T47D (cell line): Measurements from ENCODE around the gene ANAPC2.
A peak's percentile ranks its signal among the peaks of the same experiment; 100 is the strongest.

Source experiments
- DNase-seq, 2 experiments: peaks; one replicate each; pipeline versions ENCODE4 v3.0.0 to v3.0.0-alpha.2; 2011 to 2012; ENCODE audit warnings: low read depth in 1 of 2, low spot score in 1 of 2
- JUND ChIP-seq: IDR thresholded peaks from 2 replicates; pipeline ENCODE4 v1.6.1; 2012; ENCODE audit warnings: low read depth
- in situ Hi-C: cut with HindIII; loops from 2 replicates; pipeline ENCODE4 v1.10.0; 2016; ENCODE audit warnings: low sequenced_read_pairs, low pct_unique_long_range_greater_than_20kb

The ANAPC2 gene

GRCh38 chr9:137179761-137180160, 8.6 kb downstream of the ANAPC2 start:
- no peak for DNase-seq
- TF ChIP-seq JUND, result no peak
- in situ Hi-C loops, result no loop called here

GRCh38 chr9:137178939-137179630, 9.3 kb downstream of the ANAPC2 start:
- no peak for DNase-seq
- in situ Hi-C loops, result no loop called here
- TF ChIP-seq JUND, result no peak

DNA sequence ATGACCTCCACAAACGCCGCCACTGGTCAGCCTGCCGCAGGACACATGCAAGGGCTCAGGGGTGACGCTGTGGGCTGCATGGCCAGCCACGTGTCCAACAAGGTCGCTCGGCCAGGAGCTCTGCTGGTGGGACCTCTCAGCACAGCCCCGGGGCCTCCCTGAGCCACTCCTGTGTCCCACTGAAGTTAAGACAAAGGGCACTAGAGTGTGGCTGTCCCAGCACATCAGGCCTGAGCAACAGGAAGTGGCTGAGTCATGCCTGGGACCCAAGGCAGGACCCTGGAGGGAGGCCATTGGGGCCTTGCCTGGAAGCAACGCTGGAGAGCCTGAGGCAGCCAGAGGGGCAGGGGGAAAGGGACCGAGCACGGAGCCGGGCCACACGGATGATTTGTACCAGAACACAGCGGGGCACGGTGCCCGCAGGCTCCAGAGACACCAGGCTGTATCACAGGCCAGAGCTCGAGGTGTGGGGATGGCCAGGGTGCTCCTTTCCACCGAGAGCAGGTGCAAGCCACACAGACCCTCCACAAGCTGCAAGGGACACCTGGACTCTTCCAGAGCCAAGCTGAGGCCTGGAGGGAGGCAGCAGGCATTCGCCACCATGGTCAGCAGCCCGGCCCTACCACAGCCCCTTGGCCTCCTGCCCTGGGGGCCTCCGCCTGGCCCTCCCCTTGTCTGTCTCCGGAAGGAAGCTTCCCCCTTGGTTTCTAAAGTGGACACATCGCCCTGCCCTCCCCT, 10.0 kb downstream of the ANAPC2 start:
- TF ChIP-seq JUND, result no peak
- DNase-seq, result no peak
- in situ Hi-C loops, result no loop called here

DNA sequence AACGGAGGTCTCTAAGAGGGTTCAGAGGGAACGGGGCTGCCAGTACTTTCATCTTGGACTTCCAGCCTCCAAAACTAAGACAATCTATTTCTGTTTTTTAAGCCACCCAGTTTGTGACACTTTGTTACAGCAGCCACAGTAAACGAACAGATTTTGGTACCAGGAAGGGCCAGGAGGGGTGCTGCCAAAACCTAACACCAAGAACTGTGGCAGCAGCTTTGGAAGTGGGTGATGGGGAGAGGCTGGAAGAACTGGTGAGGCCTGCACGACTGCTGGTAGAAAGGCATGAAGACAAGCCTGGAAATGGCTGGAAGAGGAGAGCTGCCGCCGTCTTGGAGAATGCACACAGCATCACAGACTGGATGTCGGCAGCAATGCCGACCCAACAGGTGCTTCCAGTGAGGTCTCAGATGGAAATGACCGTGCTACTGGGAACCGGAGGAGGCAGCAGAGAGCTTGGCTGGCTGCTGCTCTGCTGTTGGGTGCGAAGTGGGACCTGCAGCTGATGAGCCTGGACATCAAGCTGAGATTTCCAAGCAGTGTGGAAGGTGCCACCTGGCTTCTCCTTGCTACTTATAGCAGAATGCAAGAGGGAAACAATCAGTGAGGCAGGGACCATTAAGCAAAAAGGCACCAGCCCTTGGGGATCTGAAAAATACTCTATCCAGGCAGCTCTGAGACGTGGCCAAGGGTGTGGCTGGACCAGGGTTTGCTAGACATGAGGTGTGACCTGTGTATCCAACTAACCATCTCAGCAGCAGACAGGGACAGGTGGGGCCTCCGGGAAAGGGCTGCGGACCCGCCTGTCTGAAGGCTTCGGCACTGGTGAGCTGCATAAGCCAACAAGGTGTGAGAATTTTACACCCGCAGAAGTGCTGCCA, 11.8 kb downstream of the ANAPC2 start:
- in situ Hi-C loops, result no loop called here
- TF ChIP-seq JUND, result no peak
- DNase-seq, result peak; percentile 91 to 98

GRCh38 chr9:137175345-137175961, 12.9 kb downstream of the ANAPC2 start:
- TF ChIP-seq JUND, result no peak
- no peak for DNase-seq
- in situ Hi-C loops, result no loop called here

DNA sequence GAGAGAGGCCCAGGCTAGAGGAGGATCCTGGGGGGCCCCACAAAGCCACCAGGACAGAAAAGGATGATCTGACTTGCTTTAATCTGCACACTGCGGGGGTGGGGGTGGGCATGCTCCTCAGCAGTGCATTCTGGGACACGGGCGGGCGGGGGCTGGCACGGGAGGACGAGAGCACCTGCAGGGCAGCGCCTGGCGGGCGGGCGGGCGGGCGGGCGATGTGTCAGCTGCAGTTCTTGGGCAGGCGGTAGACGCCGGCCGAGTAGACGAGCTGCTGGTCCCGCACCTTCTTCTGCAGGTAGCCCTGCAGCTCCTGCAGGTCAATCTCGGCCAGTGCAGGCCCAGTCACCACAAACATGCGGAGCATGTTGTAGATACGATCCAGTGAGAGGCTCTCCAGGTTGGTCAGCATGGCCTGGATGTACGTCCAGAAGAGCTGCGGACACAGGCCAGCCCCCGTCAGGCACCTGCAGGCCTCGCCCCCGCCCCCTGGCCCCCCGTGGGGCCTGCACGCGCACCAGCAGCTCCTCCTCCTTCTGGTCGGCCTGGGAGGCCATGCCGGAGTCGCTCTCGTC, 13.6 kb downstream of the ANAPC2 start:
- peak in 1 of 2 experiments; percentile 83 for DNase-seq
- in situ Hi-C loops, result no loop called here
- no peak for TF ChIP-seq JUND

GRCh38 chr9:137173796-137174664, 14.3 kb downstream of the ANAPC2 start:
- in situ Hi-C loops, result no loop called here
- DNase-seq, result peak in 1 of 2 experiments; percentile 36
- TF ChIP-seq JUND, result no peak

DNA sequence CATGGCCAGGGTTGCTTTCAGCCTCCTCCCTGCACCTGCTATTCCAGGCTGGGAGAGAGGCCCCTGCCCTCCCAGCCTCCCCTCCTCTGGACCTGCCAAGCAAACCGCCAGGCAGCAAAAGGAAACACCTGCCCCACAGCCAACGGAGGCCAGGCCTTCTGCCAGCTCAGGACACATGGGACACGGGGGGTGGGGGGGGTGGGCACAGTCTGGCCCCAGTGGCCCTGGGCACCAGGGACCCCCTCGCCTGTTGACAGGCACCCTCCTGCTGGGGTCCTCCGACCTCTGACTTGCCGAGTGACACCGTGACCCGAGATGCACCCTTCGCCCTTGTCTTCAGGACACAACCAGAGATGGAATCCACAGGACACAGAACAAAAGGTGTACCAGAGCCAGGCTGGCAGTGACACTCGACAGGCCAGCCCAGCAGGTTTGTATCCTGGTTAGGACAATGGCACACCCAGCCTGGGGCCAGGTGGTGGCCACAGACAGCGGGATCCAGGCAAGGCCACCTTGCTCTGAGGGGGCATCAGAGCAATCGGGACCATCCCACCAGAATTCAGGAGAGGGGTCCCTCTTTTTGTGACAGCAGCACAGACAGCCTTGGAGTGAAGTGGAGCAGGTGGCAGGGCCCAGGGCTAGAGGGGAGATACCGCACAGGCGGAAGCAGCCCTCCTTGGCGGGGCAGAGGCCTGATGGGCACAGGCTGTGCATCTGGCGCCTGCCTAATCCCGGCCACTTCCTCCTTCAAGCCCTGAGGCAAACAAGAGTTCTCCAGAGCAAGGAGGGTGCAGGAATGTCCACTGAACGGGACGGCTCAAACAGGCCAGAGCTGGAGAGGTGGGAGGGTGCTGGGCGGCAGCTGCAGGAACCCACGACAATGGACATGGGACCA, 15.2 kb downstream of the ANAPC2 start:
- peak; percentile 96 to 99 for DNase-seq
- no peak for TF ChIP-seq JUND
- in situ Hi-C loops, result no loop called here

DNA sequence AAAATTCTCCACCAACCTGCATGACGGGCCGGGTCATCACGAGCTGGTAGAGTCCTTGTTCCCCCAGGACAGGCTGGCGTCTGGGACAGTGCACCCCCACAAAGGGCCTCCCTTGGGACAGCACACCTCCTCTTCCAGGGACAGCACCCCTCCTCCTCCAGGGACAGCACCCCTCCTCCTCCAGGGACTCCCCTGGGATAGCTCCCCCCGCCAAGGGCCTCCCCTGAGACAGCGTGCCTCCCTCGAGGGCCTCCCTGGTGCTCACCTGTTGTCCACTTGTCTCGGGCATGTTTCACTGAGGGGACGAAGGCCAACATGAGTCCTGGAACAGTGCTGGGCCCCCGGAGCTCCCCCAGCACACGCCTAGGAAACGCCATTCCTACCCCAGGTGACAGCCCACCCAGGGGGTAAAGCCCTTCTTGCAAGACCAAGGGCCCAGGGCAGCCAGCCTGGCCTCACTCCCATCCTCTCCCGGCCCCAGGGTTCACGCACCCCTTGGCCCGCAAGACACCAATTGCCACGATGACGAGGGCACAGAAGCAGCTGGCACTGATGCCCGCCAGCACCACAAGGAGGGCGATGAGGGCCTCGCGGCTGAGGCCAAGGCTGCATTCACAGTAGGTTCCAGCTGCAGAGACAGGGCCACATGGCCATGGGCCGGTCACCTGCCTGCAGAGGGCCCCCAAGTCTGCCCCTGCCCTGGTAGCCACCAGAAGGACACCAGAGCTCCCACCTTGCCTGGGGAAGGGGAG, 17.0 kb downstream of the ANAPC2 start:
- in situ Hi-C loops, result no loop called here
- TF ChIP-seq JUND, result no peak
- no peak for DNase-seq
